ENCODE results near the gene CCSER1. TPM values are rescaled to one million over a fixed set of nuclear protein-coding genes. Genes with fewer than 3 reads are reported as not detected.

CCSER1 gene
- total and polyA plus RNA-seq, 2 of the 8 experiments (the other 6 are each of a cell fraction or from before 2014, with no cell fraction given), result 0.26 to 0.84 TPM

GRCh38 chr4:90393215-90393614 is 266.0 kb downstream of the CCSER1 start (continued):
- TF ChIP-seq CHD7 (IDR thresholded peaks at IDR 0.05; ENCODE audit: insufficient replicate concordance, low read length) (no peak), RFX5 (IDR thresholded peaks at IDR 0.05; ENCODE audit: borderline replicate concordance, low read depth, low read length) (no peak), MAFK (IDR thresholded peaks at IDR 0.05; ENCODE audit: low read depth, low read length) (peak; percentile 42; the same call in 1 of the 2 replicates), ZNF274 (IDR thresholded peaks at IDR 0.05; ENCODE audit: borderline replicate concordance, extremely low read depth, low read length) (no peak)
